ENCODE data around the gene STX17. TPM values are rescaled to one million over a fixed set of nuclear protein-coding genes. Genes with fewer than 3 reads are reported as not detected.
"Not testable (repeated sequence)": the region's sequence is repeated elsewhere in the genome, so short reads cannot be mapped to it uniquely, and the experiment has no call there.

STX17 gene
- 10 to 100 TPM in 1 of 3 donors, 1 to 10 TPM in 2; 6.9 to 14.2 (median 8.0) TPM for polyA plus RNA-seq

- WGBS, 3 donors = 0 to 1% (median 1%) methylated on average over 75 to 76 of the region's 76 CpGs
- H3K27ac ChIP-seq (ENCODE audit: low read depth, low read length) = peak within 1 kb of the TSS; percentile 93
These were observed at the start of gene STX17 for GRCh38 chr9:99906403-99907207. Gene STX17, plus strand, starts transcription at chr9:99906654. Its CDS starts 8,586 bp downstream, at chr9:99915240.

GRCh38 chr9:99857576-99857975 lies 48.9 kb upstream of the STX17 start:
- 95 to 98% (median 98%) methylated on average over 3 of the region's 3 CpGs for WGBS, 3 donors
- not testable (repeated sequence) for H3K27ac ChIP-seq (ENCODE audit: low read depth, low read length)

DNA sequence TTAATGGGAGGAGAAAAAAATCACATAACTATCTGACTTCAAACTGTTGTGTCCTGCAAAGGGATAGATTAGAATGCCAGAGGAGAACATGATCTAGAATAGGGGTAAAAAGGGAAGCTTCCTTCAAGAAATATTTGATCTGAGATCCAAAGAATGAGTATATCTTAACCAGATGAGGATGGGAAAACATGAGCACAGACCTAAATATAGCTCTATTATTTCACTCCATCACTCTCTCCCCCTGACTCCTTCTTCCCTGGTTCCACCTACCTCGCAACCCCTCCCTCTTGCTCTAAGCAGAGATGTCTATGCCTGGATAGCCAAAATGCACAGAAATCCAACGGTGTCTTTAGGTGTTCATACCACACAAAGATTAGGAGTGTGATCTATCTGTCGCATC lies 48.4 kb upstream of the STX17 start:
- WGBS, 3 donors = 93 to 96% (median 95%) methylated on average over 3 of the region's 3 CpGs
- no peak overlapping the region for H3K27ac ChIP-seq (ENCODE audit: low read depth, low read length)

DNA sequence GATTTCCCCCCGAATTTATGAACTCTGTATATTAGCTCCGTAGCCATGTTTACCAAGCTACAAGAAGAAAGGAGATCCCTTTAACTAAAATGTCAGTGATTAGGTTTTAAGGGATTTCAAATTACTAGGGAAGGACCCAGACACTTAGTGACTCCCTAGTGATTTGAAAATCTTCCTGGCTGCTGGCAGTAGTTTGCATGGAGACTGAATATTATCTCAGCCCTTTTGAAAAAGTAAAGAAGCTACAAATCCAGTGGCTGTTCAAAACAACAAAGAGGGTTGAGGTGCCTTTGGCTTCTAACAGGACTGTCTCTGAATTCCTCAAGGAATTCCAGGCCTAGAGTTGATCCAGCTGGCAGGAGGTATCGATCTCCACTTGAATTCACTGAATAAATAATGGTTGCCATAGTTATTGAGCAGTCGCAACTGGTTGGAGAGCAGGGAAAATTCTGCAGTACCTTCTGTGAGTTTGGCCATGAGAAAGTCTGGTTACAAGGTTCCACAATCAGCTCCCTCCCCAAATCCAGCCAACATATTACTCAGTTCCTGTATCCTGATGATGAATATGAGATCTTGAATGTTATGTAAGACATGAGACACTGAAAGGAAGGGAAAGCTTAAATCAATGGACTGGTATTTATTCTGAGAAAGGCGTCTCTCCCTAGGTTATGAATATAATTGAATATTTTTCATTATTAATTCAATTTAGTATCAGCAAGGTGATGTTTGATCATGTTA lies 47.0 kb upstream of the STX17 start:
- H3K27ac ChIP-seq (ENCODE audit: low read depth, low read length) = no peak overlapping the region
- 61 to 75% (median 62%) methylated on average over 5 of the region's 5 CpGs for WGBS, 3 donors

GRCh38 chr9:99860266-99860665 lies 46.2 kb upstream of the STX17 start:
- no peak overlapping the region for H3K27ac ChIP-seq (ENCODE audit: low read depth, low read length)
- WGBS, 3 donors = 50 to 77% (median 52%) methylated on average over 1 of the region's 1 CpG

DNA sequence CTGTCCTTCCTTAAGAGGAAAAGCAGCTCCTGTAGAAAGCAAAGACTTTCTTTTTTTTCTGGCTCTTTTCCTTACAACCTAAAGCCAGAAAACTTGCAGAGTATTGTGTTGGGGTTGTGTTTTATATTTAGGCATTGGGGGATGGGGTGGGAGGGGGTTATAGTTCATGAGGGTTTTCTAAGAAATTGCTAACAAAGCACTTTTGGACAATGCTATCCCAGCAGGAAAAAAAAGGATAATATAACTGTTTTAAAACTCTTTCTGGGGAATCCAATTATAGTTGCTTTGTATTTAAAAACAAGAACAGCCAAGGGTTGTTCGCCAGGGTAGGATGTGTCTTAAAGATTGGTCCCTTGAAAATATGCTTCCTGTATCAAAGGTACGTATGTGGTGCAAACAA lies 42.5 kb upstream of the STX17 start:
- no peak overlapping the region for H3K27ac ChIP-seq (ENCODE audit: low read depth, low read length)
- 64 to 95% (median 81%) methylated on average over 2 of the region's 2 CpGs for WGBS, 3 donors

- WGBS, 3 donors = 58 to 74% (median 64%) methylated on average over 2 of the region's 2 CpGs
These were observed 40.1 kb upstream of the STX17 start for GRCh38 chr9:99866398-99866797.

DNA sequence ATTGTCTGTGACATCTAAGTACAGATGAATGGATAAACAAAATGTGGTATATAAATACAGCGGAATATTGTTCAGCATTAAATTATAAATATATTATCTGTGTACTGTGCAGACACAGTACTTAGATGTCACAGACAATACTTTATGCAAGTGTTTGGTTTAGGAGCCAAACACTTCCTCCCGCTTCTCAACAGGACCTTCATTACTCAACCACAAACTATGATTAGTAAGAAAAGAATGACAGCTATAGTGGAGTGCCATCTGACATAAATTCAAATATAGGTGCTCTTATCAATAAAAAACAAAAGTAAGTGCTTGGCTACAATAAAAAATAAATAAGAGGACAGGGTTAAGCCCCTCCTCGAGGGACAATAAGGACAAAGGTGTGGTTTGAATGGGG lies 38.9 kb upstream of the STX17 start:
- no peak overlapping the region for H3K27ac ChIP-seq (ENCODE audit: low read depth, low read length)
- WGBS, 3 donors = 53 to 82% (median 61%) methylated on average over 3 of the region's 3 CpGs

More at GRCh38 chr9:99866398-99866797, 40.1 kb upstream of the STX17 start:
- no peak overlapping the region for H3K27ac ChIP-seq (ENCODE audit: low read depth, low read length)

DNA sequence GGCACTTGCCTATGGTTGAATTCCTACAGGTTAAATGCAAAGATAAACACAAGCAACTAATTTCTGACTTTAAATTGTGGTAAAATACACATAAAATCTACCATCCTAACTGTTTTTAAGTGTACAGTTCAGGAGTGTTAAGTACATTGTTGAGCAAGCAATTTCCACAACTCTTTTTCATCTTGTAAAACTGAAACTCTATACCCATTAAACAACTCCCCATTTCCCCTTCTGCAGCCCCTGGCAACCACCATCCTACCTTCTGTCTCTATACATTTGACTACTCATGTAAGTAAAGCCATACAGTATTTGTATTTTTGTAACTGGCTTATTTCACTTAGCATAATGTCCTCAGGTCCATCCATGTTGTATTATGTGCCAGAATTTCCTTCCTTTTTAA lies 38.5 kb upstream of the STX17 start:
- no peak overlapping the region for H3K27ac ChIP-seq (ENCODE audit: low read depth, low read length)

GRCh38 chr9:99868845-99869244 lies 37.6 kb upstream of the STX17 start:
- WGBS, 3 donors = 85 to 94% (median 92%) methylated on average over 2 of the region's 2 CpGs
- H3K27ac ChIP-seq (ENCODE audit: low read depth, low read length) = no peak overlapping the region

DNA sequence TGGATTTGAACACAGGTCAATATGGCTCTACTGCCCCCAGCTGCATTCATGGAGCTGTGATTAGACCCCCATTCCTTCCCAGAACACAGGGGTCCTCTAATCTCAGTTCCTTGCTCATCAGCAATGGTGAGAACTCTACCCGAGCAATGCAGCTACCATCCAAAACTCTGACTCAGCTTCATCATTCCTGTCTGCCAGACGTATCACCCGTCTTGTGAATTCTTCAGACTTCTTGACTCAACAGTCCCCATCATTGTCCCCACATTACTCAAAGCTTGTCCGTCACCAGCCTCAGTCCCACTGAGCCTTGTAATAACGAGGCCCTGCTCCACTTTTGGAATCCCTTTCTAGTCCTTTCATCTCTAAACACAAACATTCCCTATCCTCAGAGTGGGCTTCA lies 36.3 kb upstream of the STX17 start:
- WGBS, 3 donors = 81 to 90% (median 89%) methylated on average over 5 of the region's 5 CpGs
- no peak overlapping the region for H3K27ac ChIP-seq (ENCODE audit: low read depth, low read length)

DNA sequence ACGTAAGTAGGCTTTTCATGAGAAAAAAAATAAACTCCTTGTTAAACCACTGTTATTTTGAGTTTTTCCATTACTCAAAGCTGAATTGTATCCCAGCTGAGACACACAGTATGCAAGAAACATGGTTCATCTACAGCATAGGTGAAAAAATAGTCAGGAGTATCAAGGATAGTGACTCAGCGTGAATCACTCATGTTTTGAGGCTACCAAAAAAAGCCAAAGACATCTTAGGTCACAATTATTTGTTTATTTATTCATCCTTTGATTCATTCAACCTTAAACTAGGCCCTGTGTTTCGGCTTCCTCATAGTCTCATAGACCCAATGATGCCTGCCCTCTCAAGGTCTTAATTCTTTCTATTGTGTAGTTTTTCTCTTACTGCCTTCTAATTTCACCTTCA lies 32.9 kb upstream of the STX17 start:
- H3K27ac ChIP-seq (ENCODE audit: low read depth, low read length) = no peak overlapping the region
- 92 to 95% (median 94%) methylated on average over 3 of the region's 3 CpGs for WGBS, 3 donors

DNA sequence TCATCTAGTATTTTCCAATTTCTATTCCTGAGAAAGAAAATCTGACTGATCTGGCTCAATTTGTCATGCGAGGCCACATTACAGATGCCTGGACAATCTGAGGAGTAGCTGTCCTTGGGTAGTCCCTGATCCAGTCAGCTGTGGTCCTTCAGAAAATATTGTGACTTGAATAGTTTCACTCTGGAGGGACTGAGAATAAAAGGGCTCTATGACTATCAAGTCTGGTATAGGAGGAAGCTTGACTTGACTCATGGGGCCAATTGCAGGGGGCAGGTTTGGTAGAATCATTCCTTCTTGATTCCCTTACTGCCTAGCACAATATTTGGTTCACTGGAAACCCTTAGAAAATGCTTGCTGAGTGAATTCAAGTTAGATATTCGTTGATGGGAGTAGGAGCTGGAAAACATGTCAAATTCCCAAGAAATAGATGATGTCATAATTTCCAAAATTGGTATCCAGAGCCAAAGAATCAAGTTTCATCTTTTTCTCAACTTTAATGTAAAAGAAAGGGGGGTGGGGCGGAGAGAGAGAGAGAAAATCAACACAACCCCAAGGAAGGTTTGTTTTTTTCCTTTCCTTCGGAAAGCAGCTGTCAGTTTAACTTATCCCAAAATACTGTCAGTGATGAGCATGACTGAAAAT lies 32.4 kb upstream of the STX17 start:
- no peak overlapping the region for H3K27ac ChIP-seq (ENCODE audit: low read depth, low read length)
- 85 to 94% (median 86%) methylated on average over 4 of the region's 4 CpGs for WGBS, 3 donors

DNA sequence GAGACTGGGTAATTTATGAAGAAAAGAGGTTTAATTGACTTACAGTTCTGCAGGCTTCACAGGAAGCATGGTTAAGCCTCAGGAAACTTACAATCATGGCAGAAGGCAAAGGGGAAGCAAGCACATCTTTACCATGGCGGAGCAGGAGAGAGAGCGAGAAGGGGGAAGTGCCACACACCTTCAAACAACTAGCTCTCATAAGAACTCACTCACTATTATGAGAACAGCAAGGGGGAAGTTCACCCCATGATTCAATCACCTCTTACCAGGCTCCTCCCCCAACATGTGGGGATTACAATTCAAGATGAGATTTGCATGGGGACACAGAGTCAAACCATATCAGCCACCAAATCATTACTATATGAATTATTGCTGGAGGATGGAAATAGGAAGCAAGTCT lies 30.3 kb upstream of the STX17 start:
- no peak overlapping the region for H3K27ac ChIP-seq (ENCODE audit: low read depth, low read length)
- WGBS, 3 donors = 71 to 89% (median 77%) methylated on average over 2 of the region's 2 CpGs

DNA sequence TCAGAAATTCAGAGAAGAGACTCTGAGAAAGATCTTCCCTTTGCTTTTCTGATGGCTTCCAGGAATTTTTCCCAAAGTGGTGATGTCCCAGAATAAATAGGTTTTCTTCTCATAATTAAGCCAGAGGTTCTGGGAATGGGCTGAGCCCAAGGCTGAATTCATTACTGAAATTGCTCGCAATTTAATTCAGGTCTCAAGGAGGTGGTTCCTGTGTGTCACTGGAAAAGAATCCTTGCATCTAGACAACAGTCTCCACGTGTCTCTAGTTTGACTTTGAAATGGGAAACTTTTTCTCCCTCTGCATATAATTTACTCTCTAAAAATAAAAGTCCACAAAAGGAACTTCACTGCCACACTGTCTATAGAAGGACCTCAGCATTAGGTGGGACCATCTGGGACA lies 27.8 kb upstream of the STX17 start:
- WGBS, 3 donors = 75 to 79% (median 76%) methylated on average over 2 of the region's 2 CpGs
- H3K27ac ChIP-seq (ENCODE audit: low read depth, low read length) = no peak overlapping the region

DNA sequence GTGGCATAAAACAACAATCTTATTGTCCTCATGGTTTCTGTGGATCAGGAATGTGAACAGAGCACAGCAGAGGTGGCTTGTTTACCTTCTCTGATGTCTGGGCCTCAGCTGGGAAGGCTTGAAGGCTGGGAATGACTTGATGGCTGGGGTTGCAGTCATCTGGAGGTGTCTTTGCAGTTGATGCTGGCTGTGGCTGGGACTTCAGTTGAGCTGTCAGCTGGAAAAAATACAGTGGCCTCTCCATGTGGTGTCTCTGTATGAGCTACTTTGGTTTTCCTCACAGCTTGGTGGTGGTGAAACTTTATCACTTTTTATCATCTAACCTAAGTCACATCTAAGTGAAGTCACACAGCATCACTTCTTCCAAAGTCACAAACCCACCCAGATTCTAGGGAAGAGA lies 24.7 kb upstream of the STX17 start:
- H3K27ac ChIP-seq (ENCODE audit: low read depth, low read length) = no peak overlapping the region

DNA sequence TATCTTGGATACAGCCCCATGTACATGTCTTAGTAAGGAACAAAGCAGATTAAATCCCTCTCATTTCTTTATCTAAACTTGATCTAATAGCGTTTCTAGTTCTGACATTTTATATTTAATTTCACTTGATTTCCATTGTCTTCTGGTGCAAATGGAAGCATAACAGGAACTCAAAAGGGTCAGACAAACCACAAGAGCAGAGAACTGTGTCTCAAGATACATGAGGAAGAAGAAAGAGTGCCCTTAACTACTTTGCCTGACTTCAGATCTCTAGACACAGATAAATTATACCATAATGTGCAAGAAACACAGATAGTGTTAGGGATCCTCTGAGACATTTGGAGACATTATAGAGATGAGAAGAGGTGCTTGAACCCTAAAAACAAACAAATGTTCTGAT lies 20.7 kb upstream of the STX17 start:
- WGBS, 3 donors = 30 to 59% (median 38%) methylated on average over 1 of the region's 1 CpG
- no peak overlapping the region for H3K27ac ChIP-seq (ENCODE audit: low read depth, low read length)

GRCh38 chr9:99889120-99889519 lies 17.3 kb upstream of the STX17 start:
- no peak overlapping the region for H3K27ac ChIP-seq (ENCODE audit: low read depth, low read length)
- 95 to 100% (median 96%) methylated on average over 1 of the region's 1 CpG for WGBS, 3 donors

DNA sequence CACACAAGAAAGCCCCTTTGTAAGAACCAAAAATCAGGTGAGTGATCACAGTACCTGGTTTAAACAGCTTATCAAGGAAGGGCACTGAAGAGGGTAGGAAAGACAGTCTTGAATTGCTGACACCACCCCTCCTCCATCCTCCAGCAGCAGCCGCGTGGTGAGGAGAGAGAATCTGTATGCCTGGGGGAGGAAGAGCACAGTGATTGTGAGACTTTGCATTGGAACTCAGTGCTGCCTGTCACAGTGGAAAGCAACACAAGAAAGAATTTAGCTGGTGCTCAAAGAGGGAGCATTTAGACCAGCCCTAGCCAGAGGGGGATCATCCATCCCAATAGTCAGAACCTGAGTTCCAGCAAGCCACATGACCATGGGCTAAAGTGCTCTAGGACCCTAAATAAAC lies 11.6 kb upstream of the STX17 start:
- H3K27ac ChIP-seq (ENCODE audit: low read depth, low read length) = no peak overlapping the region
- 65 to 78% (median 67%) methylated on average over 2 of the region's 2 CpGs for WGBS, 3 donors

Data from adipose tissue (tissue), 3 donors.